Measurements from ENCODE around the gene KAT2B.

Gene KAT2B

GRCh38 chr3:20047976-20048883 is 8.0 kb downstream of the KAT2B start:
- no peak overlapping the region for H3K56ac ChIP-seq (ENCODE audit: low read length)
- H2BK15ac ChIP-seq (replicated peaks; ENCODE audit: low read depth): no peak overlapping the region
- no peaks in the 10 kb centered on the region for H3K4me1 ChIP-seq (ENCODE audit: control insufficient read depth, low read depth, low read length)
- no peak overlapping the region for H3K18ac ChIP-seq (ENCODE audit: low read length)
- H3K27me3 ChIP-seq (ENCODE audit: insufficient read depth, low read length, poor library complexity): no peaks in the 10 kb centered on the region
- H3K23ac ChIP-seq (ENCODE audit: low read length): no peak overlapping the region
- H3K36me3 ChIP-seq (ENCODE audit: control insufficient read depth, insufficient read depth, low read length): no peaks in the 10 kb centered on the region
- H3K4me2 ChIP-seq (ENCODE audit: low read length): no peak overlapping the region
- no peaks in the 10 kb centered on the region for H3K79me2 ChIP-seq (ENCODE audit: control insufficient read depth, insufficient read depth, low read length)
- no peak overlapping the region for H3K9ac ChIP-seq (ENCODE audit: low read length)
- no peak overlapping the region for H4K5ac ChIP-seq (ENCODE audit: low read length)
- no peak overlapping the region for H3K27ac ChIP-seq (ENCODE audit: low read depth, low read length)
- no peak overlapping the region for H4K8ac ChIP-seq (ENCODE audit: low read depth, low read length)
- H3K79me1 ChIP-seq (ENCODE audit: low read length): no peaks in the 10 kb centered on the region
- H2AK5ac ChIP-seq (ENCODE audit: low read length): no peak overlapping the region
- H3K4me3 ChIP-seq (ENCODE audit: low read length): no peak overlapping the region
- H2BK120ac ChIP-seq (ENCODE audit: low read depth, low read length): no peak overlapping the region
- no CpG with 5 or more reads among the region's 9 CpGs for WGBS (ENCODE audit: extremely low coverage, insufficient coverage, low lambda C conversion rate)
- no peak for DNase-seq
- no peak overlapping the region for H3K4ac ChIP-seq (ENCODE audit: low read depth, low read length)
- H2BK5ac ChIP-seq (ENCODE audit: low read length): no peak overlapping the region

GRCh38 chr3:20051123-20051806 is 11.0 kb downstream of the KAT2B start:
- H3K56ac ChIP-seq (ENCODE audit: low read length): no peak overlapping the region
- H2AK5ac ChIP-seq (ENCODE audit: low read length): no peak overlapping the region
- H2BK15ac ChIP-seq (replicated peaks; ENCODE audit: low read depth): no peak overlapping the region
- no peak overlapping the region for H3K23ac ChIP-seq (ENCODE audit: low read length)
- H3K79me2 ChIP-seq (ENCODE audit: control insufficient read depth, insufficient read depth, low read length): no peaks in the 10 kb centered on the region
- WGBS (ENCODE audit: extremely low coverage, insufficient coverage, low lambda C conversion rate): no CpG with 5 or more reads among the region's 4 CpGs
- no peak overlapping the region for H3K27ac ChIP-seq (ENCODE audit: low read depth, low read length)
- no peaks in the 10 kb centered on the region for H3K4me1 ChIP-seq (ENCODE audit: control insufficient read depth, low read depth, low read length)
- H3K4me3 ChIP-seq (ENCODE audit: low read length): no peak overlapping the region
- no peaks in the 10 kb centered on the region for H3K36me3 ChIP-seq (ENCODE audit: control insufficient read depth, insufficient read depth, low read length)
- no peak overlapping the region for H3K18ac ChIP-seq (ENCODE audit: low read length)
- no peak overlapping the region for H2BK5ac ChIP-seq (ENCODE audit: low read length)
- H3K9ac ChIP-seq (ENCODE audit: low read length): no peak overlapping the region
- H3K4me2 ChIP-seq (ENCODE audit: low read length): no peak overlapping the region
- DNase-seq: no peak
- H3K27me3 ChIP-seq (ENCODE audit: insufficient read depth, low read length, poor library complexity): no peaks in the 10 kb centered on the region
- no peak overlapping the region for H4K5ac ChIP-seq (ENCODE audit: low read length)
- H3K79me1 ChIP-seq (ENCODE audit: low read length): no peaks in the 10 kb centered on the region
- H3K4ac ChIP-seq (ENCODE audit: low read depth, low read length): no peak overlapping the region
- H4K8ac ChIP-seq (ENCODE audit: low read depth, low read length): no peak overlapping the region
- no peak overlapping the region for H2BK120ac ChIP-seq (ENCODE audit: low read depth, low read length)

GRCh38 chr3:20052851-20053250 is 12.6 kb downstream of the KAT2B start:
- no peak overlapping the region for H4K8ac ChIP-seq (ENCODE audit: low read depth, low read length)
- H4K5ac ChIP-seq (ENCODE audit: low read length): no peak overlapping the region
- no CpG with 5 or more reads among the region's 7 CpGs for WGBS (ENCODE audit: extremely low coverage, insufficient coverage, low lambda C conversion rate)
- H3K36me3 ChIP-seq (ENCODE audit: control insufficient read depth, insufficient read depth, low read length): no peaks in the 10 kb centered on the region
- H3K9ac ChIP-seq (ENCODE audit: low read length): no peak overlapping the region
- no peak overlapping the region for H2AK5ac ChIP-seq (ENCODE audit: low read length)
- H2BK120ac ChIP-seq (ENCODE audit: low read depth, low read length): no peak overlapping the region
- no peaks in the 10 kb centered on the region for H3K27me3 ChIP-seq (ENCODE audit: insufficient read depth, low read length, poor library complexity)
- DNase-seq: no peak
- no peak overlapping the region for H2BK5ac ChIP-seq (ENCODE audit: low read length)
- H2BK15ac ChIP-seq (replicated peaks; ENCODE audit: low read depth): no peak overlapping the region
- H3K4me1 ChIP-seq (ENCODE audit: control insufficient read depth, low read depth, low read length): no peaks in the 10 kb centered on the region
- no peak overlapping the region for H3K27ac ChIP-seq (ENCODE audit: low read depth, low read length)
- no peak overlapping the region for H3K23ac ChIP-seq (ENCODE audit: low read length)
- H3K56ac ChIP-seq (ENCODE audit: low read length): no peak overlapping the region
- no peak overlapping the region for H3K4me3 ChIP-seq (ENCODE audit: low read length)
- no peak overlapping the region for H3K18ac ChIP-seq (ENCODE audit: low read length)
- H3K4me2 ChIP-seq (ENCODE audit: low read length): no peak overlapping the region
- no peak overlapping the region for H3K4ac ChIP-seq (ENCODE audit: low read depth, low read length)
- H3K79me1 ChIP-seq (ENCODE audit: low read length): no peaks in the 10 kb centered on the region
- no peaks in the 10 kb centered on the region for H3K79me2 ChIP-seq (ENCODE audit: control insufficient read depth, insufficient read depth, low read length)

GRCh38 chr3:20054549-20054987 is 14.3 kb downstream of the KAT2B start:
- Histone ChIP-seq H3K36me3 (ENCODE audit: control insufficient read depth, insufficient read depth, low read length) (no peaks in the 10 kb centered on the region), H3K27ac (ENCODE audit: low read depth, low read length) (no peak overlapping the region), H3K4me3 (ENCODE audit: low read length) (no peak overlapping the region), H3K23ac (ENCODE audit: low read length) (no peak overlapping the region), H3K79me2 (ENCODE audit: control insufficient read depth, insufficient read depth, low read length) (no peaks in the 10 kb centered on the region), H3K79me1 (ENCODE audit: low read length) (no peaks in the 10 kb centered on the region), H3K4me1 (ENCODE audit: control insufficient read depth, low read depth, low read length) (no peaks in the 10 kb centered on the region), H2BK15ac (replicated peaks; ENCODE audit: low read depth) (no peak overlapping the region), H2AK5ac (ENCODE audit: low read length) (no peak overlapping the region), H3K4ac (ENCODE audit: low read depth, low read length) (no peak overlapping the region), H4K8ac (ENCODE audit: low read depth, low read length) (no peak overlapping the region), H3K27me3 (ENCODE audit: insufficient read depth, low read length, poor library complexity) (no peaks in the 10 kb centered on the region), H3K4me2 (ENCODE audit: low read length) (no peak overlapping the region), H4K5ac (ENCODE audit: low read length) (no peak overlapping the region), H2BK120ac (ENCODE audit: low read depth, low read length) (no peak overlapping the region), H3K18ac (ENCODE audit: low read length) (no peak overlapping the region), H2BK5ac (ENCODE audit: low read length) (no peak overlapping the region), H3K9ac (ENCODE audit: low read length) (no peak overlapping the region), H3K56ac (ENCODE audit: low read length) (no peak overlapping the region)
- WGBS (ENCODE audit: extremely low coverage, insufficient coverage, low lambda C conversion rate): no CpG with 5 or more reads among the region's 4 CpGs
- DNase-seq: no peak

GRCh38 chr3:20055020-20055775 is 15.0 kb downstream of the KAT2B start:
- H3K27ac ChIP-seq (ENCODE audit: low read depth, low read length): no peak overlapping the region
- H3K27me3 ChIP-seq (ENCODE audit: insufficient read depth, low read length, poor library complexity): no peaks in the 10 kb centered on the region
- no peak overlapping the region for H3K4me3 ChIP-seq (ENCODE audit: low read length)
- no peak overlapping the region for H2AK5ac ChIP-seq (ENCODE audit: low read length)
- H2BK5ac ChIP-seq (ENCODE audit: low read length): no peak overlapping the region
- no peak overlapping the region for H2BK120ac ChIP-seq (ENCODE audit: low read depth, low read length)
- no peak overlapping the region for H3K4ac ChIP-seq (ENCODE audit: low read depth, low read length)
- H3K4me2 ChIP-seq (ENCODE audit: low read length): no peak overlapping the region
- no peak overlapping the region for H2BK15ac ChIP-seq (replicated peaks; ENCODE audit: low read depth)
- H3K36me3 ChIP-seq (ENCODE audit: control insufficient read depth, insufficient read depth, low read length): no peaks in the 10 kb centered on the region
- H3K18ac ChIP-seq (ENCODE audit: low read length): no peak overlapping the region
- H4K8ac ChIP-seq (ENCODE audit: low read depth, low read length): no peak overlapping the region
- H3K56ac ChIP-seq (ENCODE audit: low read length): no peak overlapping the region
- H4K5ac ChIP-seq (ENCODE audit: low read length): no peak overlapping the region
- H3K4me1 ChIP-seq (ENCODE audit: control insufficient read depth, low read depth, low read length): no peaks in the 10 kb centered on the region
- no peak for DNase-seq
- no CpG with 5 or more reads among the region's 10 CpGs for WGBS (ENCODE audit: extremely low coverage, insufficient coverage, low lambda C conversion rate)
- H3K9ac ChIP-seq (ENCODE audit: low read length): no peak overlapping the region
- no peaks in the 10 kb centered on the region for H3K79me1 ChIP-seq (ENCODE audit: low read length)
- no peaks in the 10 kb centered on the region for H3K79me2 ChIP-seq (ENCODE audit: control insufficient read depth, insufficient read depth, low read length)
- H3K23ac ChIP-seq (ENCODE audit: low read length): no peak overlapping the region
